PC-9 (cell line): ENCODE data around the gene ARHGDIG. TPM values are rescaled to one million over a fixed set of nuclear protein-coding genes. Genes with fewer than 3 reads are reported as not detected.
"Not testable (repeated sequence)": the region's sequence is repeated elsewhere in the genome, so short reads cannot be mapped to it uniquely, and the experiment has no call there.

ENCODE experiments used
- BruUV-seq: library from RNA; stranded (reverse); fragments of 400-500 nt; replicated peaks from 2 replicates; lab custom pipeline; 2021; lab: Mats Ljungman, UMichigan
- CTCF ChIA-PET: fragments of 300-600 bp; sonication (Branson Sonifier 250); formaldehyde crosslinking; loops from one replicate; lab custom pipeline; 2022; ENCODE audit warnings: antibody characterized with exemption; lab: Charles Lee
- POLR2A ChIA-PET: fragments of 300-600 bp; sonication (Branson Sonifier 250); formaldehyde crosslinking; loops from one replicate; lab custom pipeline; 2022; ENCODE audit warnings: antibody characterized with exemption; ENCODE audit not compliant: unreplicated experiment; lab: Charles Lee
- DNase-seq, 2 experiments: peaks; one replicate each; pipeline versions ENCODE4 v3.0.0 to v3.0.0-alpha.2; 2015 to 2022; ENCODE audit warnings: mixed read lengths in 1 of 2
- H2AFZ ChIP-seq: fragments of 200-600 bp; sonication (generic); 2 replicates; pipeline ENCODE4 v1.8.1; 2017; ENCODE audit warnings: antibody characterized with exemption
- H3F3A ChIP-seq: fragments of 200-600 bp; sonication (generic); 2 replicates; pipeline ENCODE4 v1.8.1; 2017; ENCODE audit warnings: antibody characterized with exemption, mild to moderate bottlenecking, low read depth; ENCODE audit not compliant: insufficient read depth
- H3K27ac ChIP-seq: fragments of 200-600 bp; sonication (generic); 2 replicates; pipeline ENCODE4 v1.6.1; 2016; ENCODE audit warnings: mixed run types
- H3K27me3 ChIP-seq: fragments of 200-600 bp; sonication (generic); 2 replicates; pipeline ENCODE4 v1.6.1; 2016; ENCODE audit warnings: low read depth, mixed run types; ENCODE audit not compliant: insufficient read depth
- H3K36me3 ChIP-seq: fragments of 200-600 bp; sonication (generic); 2 replicates; pipeline ENCODE4 v1.6.1; 2016; ENCODE audit warnings: low read depth, mixed run types
- H3K4me1 ChIP-seq: fragments of 200-600 bp; sonication (generic); replicated peaks from 2 replicates; pipeline ENCODE4 v1.6.1; 2016; ENCODE audit warnings: mixed run types; ENCODE audit not compliant: insufficient read depth
- H3K4me2 ChIP-seq: fragments of 200-600 bp; sonication (generic); 2 replicates; pipeline ENCODE4 v1.6.1; 2017; ENCODE audit warnings: mixed run types
- H3K4me3 ChIP-seq: fragments of 200-600 bp; sonication (generic); 2 replicates; pipeline ENCODE4 v1.6.1; 2016; ENCODE audit warnings: mixed run types
- H3K79me2 ChIP-seq: fragments of 200-600 bp; sonication (generic); 2 replicates; pipeline ENCODE4 v1.6.1; 2017; ENCODE audit warnings: low read depth, mixed run types
- H3K9me2 ChIP-seq: fragments of 200-600 bp; sonication (generic); 2 replicates; pipeline ENCODE4 v1.8.1; 2017; ENCODE audit warnings: mild to moderate bottlenecking; ENCODE audit not compliant: insufficient read depth
- H3K9me3 ChIP-seq: fragments of 200-600 bp; sonication (generic); 2 replicates; pipeline ENCODE4 v1.8.1; 2016; ENCODE audit warnings: low read depth; ENCODE audit not compliant: insufficient read depth
- H4K20me1 ChIP-seq: fragments of 200-600 bp; sonication (generic); 2 replicates; pipeline ENCODE4 v1.8.1; 2017; ENCODE audit not compliant: insufficient read depth
- CTCF ChIP-seq: fragments of 200-600 bp; sonication (generic); conservative IDR thresholded peaks from 2 replicates; pipeline ENCODE4 v1.6.1; 2017; ENCODE audit warnings: mixed run types, antibody characterized with exemption, mild to moderate bottlenecking, moderate library complexity
- EZH2 ChIP-seq: fragments of 200-600 bp; sonication (generic); IDR thresholded peaks from 2 replicates; pipeline ENCODE4 v1.8.0; 2017; ENCODE audit warnings: antibody characterized with exemption, low read depth
- intact Hi-C: fragments of 100-400 bp; cut with micrococcal nuclease; formaldehyde crosslinking; loops from one replicate; pipeline ENCODE4 v1.10.0; 2022; ENCODE audit not compliant: unreplicated experiment
- total RNA-seq: library from RNA; stranded (reverse); gene quantifications from 2 replicates; pipeline ENCODE4 v1.2.3, GENCODE V29; 2021

Gene ARHGDIG
- total RNA-seq, 1 experiment from 2014 or later: not detected

GRCh38 chr16:254461-254860, 25.9 kb upstream of the ARHGDIG start:
- Histone ChIP-seq H3K36me3 (no peaks in the 10 kb centered on the region), H3K4me2 (no peak overlapping the region), H3K79me2 (no peaks in the 10 kb centered on the region), H3F3A (no peaks in the 10 kb centered on the region), H3K4me3 (no peak overlapping the region), H3K4me1 (peaks cover 14% of the 10 kb centered on the region; the same call in 1 of the 2 replicates), H3K9me2 (no peaks in the 10 kb centered on the region), H3K9me3 (no peaks in the 10 kb centered on the region), H3K27me3 (no peaks in the 10 kb centered on the region), H2AFZ (no peak overlapping the region), H4K20me1 (no peaks in the 10 kb centered on the region), H3K27ac (no peak overlapping the region)
- TF ChIP-seq EZH2 (no peak), CTCF (no peak)
- no TSS peak for BruUV-seq
- POLR2A ChIA-PET: interaction anchor here (0.6 kb wide), 1 partner anchor 92 kb away, joined by 3 read pairs; no protein-coding TSS in a partner anchor
- DNase-seq: no peak
- CTCF ChIA-PET: no interaction called here
- intact Hi-C loops: no loop called here

- H3K4me1 ChIP-seq: peaks cover 12% of the 10 kb centered on the region; the same call in 1 of the 2 replicates
- TF ChIP-seq EZH2: no peak
- no peak for TF ChIP-seq CTCF
- no peaks in the 10 kb centered on the region for H3K9me2 ChIP-seq
- intact Hi-C loops: no loop called here
- no peaks in the 10 kb centered on the region for H4K20me1 ChIP-seq
- no peak for DNase-seq
- H2AFZ ChIP-seq: no peak overlapping the region
- no peak overlapping the region for H3K4me2 ChIP-seq
- ChIA-PET CTCF (no interaction called here), POLR2A (interaction anchor here (0.6 to 0.7 kb wide), 2 partner anchors 91 to 125 kb away, joined by 3 read pairs; no protein-coding TSS in a partner anchor)
- no peaks in the 10 kb centered on the region for H3K27me3 ChIP-seq
- no peaks in the 10 kb centered on the region for H3K79me2 ChIP-seq
- H3F3A ChIP-seq: no peaks in the 10 kb centered on the region
- no peak overlapping the region for H3K27ac ChIP-seq
- BruUV-seq: no TSS peak
- H3K9me3 ChIP-seq: no peaks in the 10 kb centered on the region
- no peaks in the 10 kb centered on the region for H3K36me3 ChIP-seq
- no peak overlapping the region for H3K4me3 ChIP-seq
These were observed 25.2 kb upstream of the ARHGDIG start for GRCh38 chr16:255183-255582.

GRCh38 chr16:258091-258490, 22.3 kb upstream of the ARHGDIG start:
- H3K36me3 ChIP-seq, H3K27ac ChIP-seq, H3K4me3 ChIP-seq, H3K27me3 ChIP-seq, H4K20me1 ChIP-seq, H3K4me2 ChIP-seq, BruUV-seq, DNase-seq, H3K79me2 ChIP-seq, H2AFZ ChIP-seq, POLR2A ChIA-PET, H3K4me1 ChIP-seq, H3K9me2 ChIP-seq, H3K9me3 ChIP-seq, intact Hi-C loops, CTCF ChIA-PET, H3F3A ChIP-seq: not testable (repeated sequence)

GRCh38 chr16:259226-259625, 21.2 kb upstream of the ARHGDIG start:
- Histone ChIP-seq H3K79me2 (no peaks in the 10 kb centered on the region), H3K27ac (no peak overlapping the region), H3K36me3 (no peaks in the 10 kb centered on the region), H3K4me2 (no peak overlapping the region), H3K9me3 (no peaks in the 10 kb centered on the region), H4K20me1 (no peaks in the 10 kb centered on the region), H3K27me3 (no peaks in the 10 kb centered on the region), H3K9me2 (no peaks in the 10 kb centered on the region), H3F3A (no peaks in the 10 kb centered on the region), H3K4me1 (no peaks in the 10 kb centered on the region), H3K4me3 (no peak overlapping the region), H2AFZ (no peak overlapping the region)
- POLR2A ChIA-PET: no interaction called here
- TF ChIP-seq CTCF (no peak), EZH2 (no peak)
- BruUV-seq: no TSS peak
- CTCF ChIA-PET: no interaction called here
- intact Hi-C loops: no loop called here
- no peak for DNase-seq
